HL-60/S4 (cell line): ENCODE measurements around the gene UBE3C.
"Not testable (repeated sequence)": the region's sequence is repeated elsewhere in the genome, so short reads cannot be mapped to it uniquely, and the experiment has no call there.

Experiments used
- in situ Hi-C: fragments of 300-500 bp; cut with MboI; formaldehyde crosslinking; loops from 2 replicates; pipeline ENCODE4 v1.14.3; 2022; ENCODE audit warnings: low sequenced_read_pairs

The UBE3C gene

GRCh38 chr7:157138424-157139110, at the start of gene UBE3C:
Gene UBE3C, plus strand, starts transcription at chr7:157138926. Its CDS starts 347 bp downstream, at chr7:157139273.
- in situ Hi-C loops = no loop called here

DNA sequence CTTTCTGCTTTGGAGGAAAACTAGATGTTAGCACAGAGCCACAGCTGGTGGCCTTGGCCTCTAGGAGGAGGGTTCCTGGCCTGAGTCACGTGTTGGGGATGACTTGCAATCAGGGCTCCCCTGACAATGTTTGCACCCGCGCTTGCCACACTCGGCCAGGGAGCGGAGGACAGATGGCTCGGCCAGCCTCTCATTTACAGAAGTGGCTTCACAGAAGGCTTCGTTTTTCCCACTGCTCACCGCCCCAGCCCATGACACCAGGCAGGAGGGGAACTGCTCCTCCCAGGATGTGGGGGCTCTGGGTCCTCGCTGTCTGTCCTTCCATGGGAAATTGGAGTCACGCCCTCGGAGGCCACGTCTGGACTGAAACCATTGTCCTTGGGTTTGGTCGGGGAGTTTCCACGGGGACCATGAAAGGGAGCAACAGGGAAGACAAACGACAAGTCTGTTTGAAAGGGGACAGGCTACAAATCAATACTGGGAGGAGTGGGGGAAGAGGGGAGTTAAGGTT, 49.6 kb upstream of the UBE3C start:
- in situ Hi-C loops = no loop called here

DNA sequence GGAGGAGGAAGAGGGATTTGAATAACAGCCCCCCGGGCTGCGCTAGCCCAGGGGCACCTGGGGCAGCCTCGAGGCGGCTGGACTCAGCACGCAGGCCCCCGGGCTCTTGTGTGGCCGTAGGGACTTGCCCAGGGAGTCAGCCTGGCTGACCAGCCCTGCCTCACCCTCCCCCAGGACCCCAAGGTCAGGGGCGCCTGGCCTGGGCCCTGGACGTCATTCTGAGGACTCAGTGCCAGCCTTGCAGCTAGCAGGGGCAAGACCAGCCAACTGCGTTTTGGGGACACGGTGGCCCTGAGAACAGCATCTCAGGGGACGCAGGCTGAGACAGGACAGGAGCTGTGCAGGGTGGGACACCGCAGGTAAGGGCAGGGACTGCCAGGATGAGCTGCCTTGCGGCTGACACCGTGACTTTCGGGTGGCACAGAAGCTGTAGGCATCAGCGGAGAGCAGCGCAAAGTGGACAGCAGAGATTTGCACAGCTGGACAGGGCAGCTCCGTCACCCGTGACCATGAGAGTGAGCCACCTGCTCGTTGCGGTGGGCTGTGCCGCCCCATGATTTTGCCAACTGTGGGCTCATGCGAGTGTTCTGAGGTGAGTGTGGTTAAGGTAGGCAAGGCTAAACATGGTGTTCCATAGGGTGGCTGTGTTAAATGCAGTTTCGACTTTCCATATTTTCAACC, 48.1 kb upstream of the UBE3C start:
- in situ Hi-C loops = no loop called here

GRCh38 chr7:157096286-157097055, 42.3 kb upstream of the UBE3C start:
- in situ Hi-C loops = no loop called here

- in situ Hi-C loops = no loop called here
Observed at GRCh38 chr7:157097056-157097329, 41.7 kb upstream of the UBE3C start.

DNA sequence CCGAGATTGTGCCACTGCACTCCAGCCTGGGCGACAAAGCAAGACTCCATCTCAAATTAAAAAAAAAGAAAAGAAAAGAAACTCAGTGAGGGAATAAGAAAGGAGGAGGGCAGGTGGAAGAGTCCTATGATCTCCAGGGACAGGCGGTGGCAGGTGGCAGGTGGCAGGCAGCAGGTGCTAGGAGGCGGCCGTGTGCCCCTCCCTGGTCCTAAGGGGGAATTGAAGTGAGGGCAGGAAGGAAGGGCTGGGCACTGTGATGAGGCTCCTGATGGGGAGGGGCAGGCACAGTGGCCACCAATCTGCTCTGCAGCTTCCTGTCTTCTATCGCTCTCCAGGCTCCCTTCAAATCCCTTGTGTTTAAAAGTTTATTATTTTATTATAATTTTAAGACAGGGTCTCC, 41.2 kb upstream of the UBE3C start:
- in situ Hi-C loops = no loop called here

DNA sequence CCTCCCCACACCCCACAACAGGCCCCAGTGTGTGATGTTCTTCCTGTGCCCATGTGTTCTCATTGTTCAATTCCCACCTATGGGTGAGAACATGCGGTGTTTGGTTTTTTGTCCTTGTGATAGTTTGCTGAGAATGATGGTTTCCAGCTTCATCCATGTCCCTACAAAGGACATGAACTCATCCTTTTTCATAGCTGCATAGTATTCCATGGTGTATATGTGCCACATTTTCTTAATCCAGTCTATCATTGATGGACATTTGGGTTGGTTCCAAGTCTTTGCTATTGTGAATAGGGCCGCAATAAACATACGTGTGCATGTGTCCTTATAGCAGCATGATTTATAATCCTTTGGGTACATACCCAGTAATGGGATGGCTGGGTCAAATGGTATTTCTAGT, 38.7 kb upstream of the UBE3C start:
- in situ Hi-C loops = not testable (repeated sequence)

GRCh38 chr7:157103641-157104040, 35.1 kb upstream of the UBE3C start:
- in situ Hi-C loops = not testable (repeated sequence)

DNA sequence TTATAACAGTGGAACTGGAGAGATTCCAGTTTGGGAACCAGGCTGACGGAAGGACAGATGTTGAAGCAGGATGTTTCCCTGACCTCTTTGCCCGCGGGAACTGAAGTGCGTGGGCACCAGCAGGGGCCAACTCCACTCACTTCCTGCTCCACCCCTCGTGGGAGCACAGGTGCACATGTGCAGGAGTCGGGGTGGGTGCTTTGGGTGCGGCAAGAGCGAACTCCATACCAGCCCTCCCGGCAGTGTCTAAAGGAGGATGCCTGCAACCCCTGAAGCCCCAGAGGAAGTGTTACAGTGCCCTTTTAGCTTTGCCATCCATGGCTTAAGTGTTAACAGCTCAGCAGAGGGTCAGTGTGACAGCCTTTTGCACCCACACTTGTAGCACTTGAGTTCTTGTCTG, 27.4 kb upstream of the UBE3C start:
- in situ Hi-C loops = no loop called here

DNA sequence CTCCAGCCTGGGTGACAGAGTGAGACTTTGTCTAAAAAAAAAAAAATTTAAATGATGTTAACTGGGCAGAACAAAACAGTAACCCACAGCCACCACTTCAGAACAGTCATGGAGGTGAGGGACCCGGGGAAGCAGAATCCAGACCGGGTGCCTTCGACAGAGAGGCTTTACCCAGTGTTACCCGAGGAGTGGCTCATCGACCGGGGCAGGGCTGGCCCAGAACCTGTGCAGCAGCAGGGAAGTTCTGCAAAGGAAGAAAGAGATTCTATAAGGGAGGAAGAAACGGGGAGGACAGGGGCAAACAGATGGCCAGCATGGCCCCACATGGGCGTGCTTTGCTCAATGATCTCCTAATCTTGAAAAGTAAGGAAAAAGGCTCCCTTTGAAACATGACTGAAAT, 26.0 kb upstream of the UBE3C start:
- in situ Hi-C loops = no loop called here

- in situ Hi-C loops = no loop called here
Observed at GRCh38 chr7:157113607-157114006, 25.1 kb upstream of the UBE3C start.

DNA sequence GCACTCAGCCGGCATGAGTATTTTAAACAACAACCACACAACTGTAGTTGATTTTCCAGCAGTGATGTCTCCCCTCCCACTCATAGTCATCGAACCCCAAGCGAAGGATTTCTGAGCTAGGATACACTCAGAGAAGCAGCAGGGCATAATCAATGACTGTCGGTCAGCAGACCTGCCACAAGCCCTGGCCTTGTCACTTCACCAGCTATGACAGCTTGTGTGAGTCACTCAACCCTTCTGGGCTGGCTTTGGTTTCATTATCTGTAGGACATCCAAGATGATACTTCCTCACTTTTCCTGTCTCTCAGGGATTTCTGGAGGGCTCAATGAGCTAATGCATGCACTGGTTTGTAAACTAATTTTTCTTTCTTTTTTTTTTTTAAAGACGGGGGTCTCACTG, 22.0 kb upstream of the UBE3C start:
- in situ Hi-C loops = no loop called here

DNA sequence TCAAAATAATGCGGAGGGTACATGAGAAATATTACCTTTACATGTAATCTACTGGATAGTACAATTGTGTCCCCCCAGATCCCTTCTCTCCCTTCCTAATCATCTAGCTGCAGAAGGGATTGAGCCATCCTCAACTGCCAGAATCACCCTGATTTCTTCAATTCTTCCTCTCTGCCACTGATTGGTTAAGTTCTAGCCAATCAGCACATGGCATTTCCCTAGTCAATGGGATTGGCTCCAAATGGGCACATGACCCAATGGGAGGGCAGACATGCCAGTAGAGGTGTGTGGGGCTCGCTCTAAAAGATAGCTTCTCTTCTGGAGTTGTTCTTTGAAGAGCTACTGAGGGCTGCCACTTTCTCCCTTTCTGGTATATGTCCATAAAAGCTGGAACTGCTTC, 20.9 kb upstream of the UBE3C start:
- in situ Hi-C loops = no loop called here

DNA sequence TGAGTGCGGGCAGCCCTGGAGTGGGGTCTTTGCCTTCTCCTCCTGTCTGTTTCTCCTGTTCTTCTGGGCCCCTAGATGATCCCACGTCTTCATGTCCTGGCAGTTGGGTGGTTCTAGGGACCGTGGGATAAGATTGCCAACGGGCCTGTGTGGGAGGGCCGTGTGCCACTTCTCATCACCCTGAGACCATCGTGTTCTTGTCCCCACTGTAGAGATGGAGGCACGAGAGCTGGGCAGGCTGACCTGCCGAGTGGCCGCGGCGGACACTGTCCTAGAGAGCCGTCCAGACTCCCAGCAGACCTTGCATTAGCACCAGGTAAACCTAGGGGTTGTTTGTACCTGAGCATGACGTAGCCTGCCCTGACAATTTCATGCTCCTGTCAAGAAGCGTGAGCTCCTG, 18.5 kb upstream of the UBE3C start:
- in situ Hi-C loops = no loop called here

DNA sequence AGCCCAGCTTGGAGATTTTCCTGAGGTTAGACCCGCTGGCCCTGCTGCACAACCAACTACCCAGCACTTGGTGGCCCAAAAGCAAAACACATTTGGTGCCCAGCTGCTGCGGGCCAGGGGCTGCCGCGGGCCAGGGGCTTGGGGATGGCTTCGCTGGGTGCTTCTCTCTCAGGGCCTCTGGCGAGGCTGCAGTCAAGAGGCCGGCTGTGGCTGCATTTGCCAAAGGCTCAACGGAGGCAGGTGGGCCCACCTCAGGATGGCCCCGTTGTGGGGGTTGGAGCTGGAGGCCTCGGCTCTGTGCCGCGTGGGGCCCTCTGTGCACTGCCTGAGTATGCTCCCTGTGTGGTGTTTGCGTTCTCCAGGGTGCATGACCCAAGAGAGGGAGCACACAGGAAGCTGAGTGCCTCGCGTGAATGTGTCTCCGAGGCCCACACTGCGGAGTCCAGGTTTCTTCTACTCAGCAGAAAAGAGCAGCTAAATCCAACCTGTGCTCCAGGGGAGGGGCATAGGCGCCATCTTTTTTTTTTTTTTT, 17.5 kb upstream of the UBE3C start:
- in situ Hi-C loops = no loop called here

GRCh38 chr7:157122800-157123495, 15.8 kb upstream of the UBE3C start:
- in situ Hi-C loops = no loop called here

DNA sequence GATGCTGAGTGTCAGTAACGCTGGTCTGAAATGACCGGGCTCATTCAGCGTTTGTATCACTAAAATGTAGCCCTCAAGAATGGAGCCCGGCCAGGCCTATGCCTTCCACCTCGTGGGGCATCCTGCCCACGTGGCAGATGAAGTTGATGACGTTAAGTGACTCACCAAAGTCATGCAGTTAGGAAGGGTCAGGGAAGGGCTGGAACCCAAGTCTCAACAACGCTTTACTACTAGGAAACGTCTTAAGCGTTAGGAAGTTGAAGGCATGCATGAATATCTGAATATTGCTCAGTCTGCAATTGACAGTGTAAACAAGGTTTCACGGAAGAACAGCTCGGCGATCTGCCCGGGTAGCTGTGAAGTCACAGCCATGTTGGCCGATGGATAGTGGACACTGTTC, 14.0 kb upstream of the UBE3C start:
- in situ Hi-C loops = no loop called here

GRCh38 chr7:157125376-157126223, 13.1 kb upstream of the UBE3C start:
- in situ Hi-C loops = no loop called here

GRCh38 chr7:157126921-157127320, 11.8 kb upstream of the UBE3C start:
- in situ Hi-C loops = no loop called here

GRCh38 chr7:157129200-157129599, 9.5 kb upstream of the UBE3C start:
- in situ Hi-C loops = no loop called here
